Activated CD4-positive, alpha-beta T cell treated with anti-CD3 and anti-CD28 coated beads, Interleukin-10, Interleukin-2, amounts not matched to agents 100 ng/mL and 50 ng/mL, durations not matched to agents 16 hours and 8 hours (primary cell): ENCODE results near the gene KIAA0753.
"Not testable (repeated sequence)": the region's sequence is repeated elsewhere in the genome, so short reads cannot be mapped to it uniquely, and the experiment has no call there.

ENCODE experiments used
- DNase-seq: peaks from one replicate; pipeline ENCODE4 v3.0.0-alpha.2; 2020

KIAA0753 gene

GRCh38 chr17:6668219-6668618, 27.7 kb upstream of the KIAA0753 start:
- DNase-seq, result no peak

DNA sequence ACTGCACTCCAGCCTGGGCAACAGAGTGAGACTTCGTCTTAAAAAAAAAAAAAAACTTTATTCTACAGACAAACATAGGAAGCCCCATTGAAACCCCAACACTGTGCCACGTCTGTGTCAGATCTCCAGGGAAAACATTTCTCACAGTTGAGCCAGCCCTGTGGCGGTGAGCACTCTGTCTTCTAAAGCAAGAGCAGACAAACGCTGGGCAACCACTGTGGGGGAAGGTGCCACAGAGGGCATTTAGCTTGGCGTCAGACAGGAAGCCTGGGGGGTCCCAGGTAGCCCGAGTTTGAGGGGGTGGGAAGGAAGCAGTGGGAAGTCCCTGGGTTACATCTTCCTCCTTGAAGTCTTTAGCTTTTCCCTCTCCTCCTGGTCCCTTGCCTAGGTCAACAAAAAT, 27.0 kb upstream of the KIAA0753 start:
- no peak for DNase-seq

- DNase-seq, result no peak
Measured at GRCh38 chr17:6666557-6666956, 26.0 kb upstream of the KIAA0753 start.

GRCh38 chr17:6666077-6666521, 25.6 kb upstream of the KIAA0753 start:
- peak; percentile 66 for DNase-seq

DNA sequence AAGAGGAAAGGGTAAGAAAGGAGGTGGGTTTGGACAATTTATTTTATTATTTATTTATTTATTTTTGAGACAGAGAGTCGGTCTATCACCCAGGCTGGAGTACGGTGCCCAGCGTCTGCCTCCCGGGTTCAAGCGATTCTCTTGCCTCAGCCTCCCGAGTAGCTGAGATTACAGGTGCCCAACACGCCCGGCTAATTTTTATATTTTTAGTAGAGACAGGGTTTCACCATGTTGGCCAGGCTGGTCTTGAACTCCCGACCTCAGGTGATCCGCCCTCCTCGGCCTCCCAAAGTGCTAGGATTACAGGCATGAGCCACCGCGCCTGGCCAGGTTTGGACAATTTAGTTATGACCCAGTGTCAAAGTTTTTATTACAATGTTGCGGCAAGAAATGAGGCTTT, 22.7 kb upstream of the KIAA0753 start:
- DNase-seq, result not testable (repeated sequence)

DNA sequence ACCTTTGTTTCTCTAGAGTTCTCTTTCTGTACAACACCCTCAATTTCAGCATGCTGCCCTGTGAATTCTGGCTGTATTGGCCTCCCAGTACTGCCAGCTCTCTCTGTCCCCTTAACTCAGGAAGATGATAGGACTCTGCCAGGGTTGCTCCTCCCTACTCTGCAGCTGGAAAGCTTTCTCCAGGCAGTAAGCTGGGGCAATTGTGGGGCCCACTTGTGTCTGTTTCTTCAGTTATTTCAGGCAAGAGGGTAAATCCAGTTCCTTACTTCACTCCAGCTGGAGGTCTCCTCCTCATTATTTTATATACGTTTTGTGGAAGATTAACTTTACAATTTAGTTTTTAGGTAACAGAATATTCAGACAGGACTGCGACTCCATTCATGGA, 20.9 kb upstream of the KIAA0753 start:
- DNase-seq, result no peak

- peak; percentile 63 for DNase-seq
Measured at GRCh38 chr17:6660805-6661463, 20.4 kb upstream of the KIAA0753 start.

GRCh38 chr17:6660101-6660500, 19.6 kb upstream of the KIAA0753 start:
- no peak for DNase-seq

GRCh38 chr17:6658411-6658810, 17.9 kb upstream of the KIAA0753 start:
- not testable (repeated sequence) for DNase-seq

DNA sequence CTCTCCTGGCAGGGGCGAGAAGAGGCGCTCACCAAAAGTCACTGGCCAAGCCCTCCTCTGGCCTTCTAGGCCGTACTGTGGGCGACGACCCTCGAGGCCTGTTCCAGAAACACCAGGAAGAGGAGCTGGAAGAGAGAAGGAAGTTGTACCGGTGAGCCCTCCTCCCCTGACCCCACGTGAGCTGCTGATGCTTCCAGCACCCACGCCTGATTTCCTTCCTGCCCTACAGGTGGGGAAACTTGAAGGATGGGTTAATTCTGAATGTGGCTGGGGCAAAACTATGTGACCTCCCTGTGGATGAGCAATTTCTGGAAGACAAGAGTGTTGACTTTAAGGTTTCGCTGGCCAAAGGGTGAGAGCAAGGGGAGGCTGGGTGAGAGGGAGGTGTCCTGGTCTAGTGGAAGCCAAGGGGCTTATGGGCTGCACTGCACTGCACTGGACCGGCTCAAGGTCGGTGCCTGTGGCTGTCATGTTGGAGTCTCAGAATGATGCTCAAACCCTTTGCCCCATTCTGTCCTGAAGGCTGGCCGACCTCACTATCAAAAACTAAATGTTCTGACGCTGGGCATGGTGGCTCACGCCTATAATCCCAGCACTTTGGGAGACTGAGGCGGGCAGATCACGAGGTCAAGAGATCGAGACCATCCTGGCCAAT, 17.2 kb upstream of the KIAA0753 start:
- no peak for DNase-seq

- DNase-seq, result peak; percentile 65
Measured at GRCh38 chr17:6656797-6657632, 16.5 kb upstream of the KIAA0753 start.

GRCh38 chr17:6655732-6656361, 15.3 kb upstream of the KIAA0753 start:
- not testable (repeated sequence) for DNase-seq

GRCh38 chr17:6654841-6655731, 14.6 kb upstream of the KIAA0753 start:
- DNase-seq, result no peak

DNA sequence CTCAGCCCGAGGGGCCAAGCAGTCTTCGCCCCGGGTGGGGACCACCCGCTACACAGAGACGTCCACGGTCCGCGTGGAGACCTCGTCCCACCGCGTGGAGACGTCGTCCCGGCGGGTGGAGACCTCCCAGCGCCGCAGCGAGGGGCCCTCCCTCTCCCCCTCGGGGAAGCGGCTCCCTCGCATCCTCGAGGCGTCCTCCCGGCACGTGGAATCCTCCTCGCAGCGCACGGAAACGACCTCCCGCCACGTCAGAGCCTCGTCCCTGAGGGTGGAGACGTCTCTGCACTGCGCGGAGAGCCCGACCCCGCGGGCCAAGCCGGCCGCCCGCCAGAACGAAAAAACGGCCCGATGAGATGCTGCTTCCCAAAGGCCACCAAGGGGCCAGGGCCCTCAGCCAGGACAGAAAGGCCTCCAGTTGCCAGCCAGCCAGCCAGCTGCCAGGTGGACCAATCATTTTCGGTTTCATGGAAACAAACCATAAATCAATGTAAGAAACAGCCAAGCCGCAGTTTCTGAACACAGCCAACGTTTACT, 11.5 kb upstream of the KIAA0753 start:
- peak; percentile 41 for DNase-seq

GRCh38 chr17:6651354-6651918, 10.9 kb upstream of the KIAA0753 start, which contains the start of the genes C17orf100 and MED31:
C17orf100 (plus strand) TSS chr17:6651762; CDS start chr17:6651914, 152 bp downstream.
MED31 (minus strand) TSS chr17:6651605; CDS start chr17:6651528, 77 bp downstream.
- DNase-seq, result peak; percentile 98

DNA sequence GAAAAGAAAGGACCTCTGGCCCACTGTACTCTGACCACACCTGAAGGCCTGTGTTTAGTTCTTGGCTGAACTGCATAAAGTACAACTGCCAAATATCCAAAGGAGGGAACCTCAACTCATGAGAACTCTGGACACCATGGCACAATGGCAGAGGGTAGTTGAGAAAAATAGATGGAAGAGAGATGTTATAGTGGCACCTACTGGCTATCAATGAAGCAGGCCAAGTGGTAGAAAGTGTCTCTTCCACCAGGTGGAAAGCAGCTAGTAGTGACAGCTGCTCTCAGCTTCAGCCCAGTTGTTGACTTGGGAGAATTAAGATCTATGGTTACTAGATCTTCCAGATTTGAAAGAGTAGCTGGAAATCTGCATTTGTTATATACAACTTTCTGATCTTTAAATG, 7.7 kb upstream of the KIAA0753 start:
- peak; percentile 42 for DNase-seq

- DNase-seq, result peak; percentile 73
Measured at GRCh38 chr17:6643451-6644125, 3.1 kb upstream of the KIAA0753 start.

DNA sequence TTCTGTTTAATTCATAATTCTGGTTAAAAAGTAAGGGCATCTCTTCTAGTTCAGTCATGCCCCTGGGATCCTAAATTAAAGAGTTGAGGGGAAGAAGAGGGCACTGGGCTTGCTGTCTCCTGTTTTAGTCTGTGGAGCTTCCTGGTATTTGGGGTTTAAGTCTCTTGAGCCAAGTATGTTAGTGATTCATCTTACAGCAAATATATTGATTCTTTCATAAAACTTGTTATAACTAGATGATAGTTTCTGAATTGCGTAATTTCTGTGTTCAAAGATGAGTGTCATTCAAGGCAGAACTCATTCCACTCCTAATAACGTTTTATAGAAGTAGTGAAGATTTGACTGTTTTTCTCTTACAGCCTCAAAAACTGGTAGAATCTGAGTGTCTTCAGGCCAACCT, 2.1 kb upstream of the KIAA0753 start:
- DNase-seq, result peak; percentile 77

DNA sequence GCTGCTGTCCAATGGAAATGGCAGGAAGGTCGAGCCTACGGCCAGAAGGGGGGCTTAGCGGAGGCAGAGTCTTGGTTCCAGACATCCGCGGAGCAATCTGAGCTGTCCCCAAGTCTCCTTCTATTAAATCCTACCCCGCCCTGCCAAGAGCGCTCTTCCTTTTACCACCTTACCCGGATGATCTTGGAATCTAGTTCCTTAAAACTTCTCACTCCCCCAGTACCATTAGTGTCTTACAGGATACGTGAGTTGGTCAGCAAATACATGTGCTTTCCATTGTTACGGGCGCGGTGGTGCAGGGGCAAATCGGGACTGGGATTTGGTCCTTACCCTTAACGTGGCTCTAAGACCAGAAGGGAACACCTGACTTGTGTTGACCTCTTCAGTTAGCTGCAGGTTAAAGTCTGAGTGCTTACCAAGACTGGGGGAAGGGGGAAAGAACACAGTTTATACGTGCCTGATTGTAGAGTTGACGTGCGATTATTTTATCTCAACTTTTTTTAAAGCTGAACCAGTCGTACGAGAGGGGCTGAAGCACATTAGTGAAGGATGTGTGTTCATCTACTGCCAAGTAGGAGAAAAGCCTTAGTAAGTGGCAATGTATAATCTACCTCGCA, 844 bp upstream of the KIAA0753 start:
- peak; percentile 27 for DNase-seq
